GM11168 (cell line): ENCODE data around the gene CACNG3.
"Not testable (repeated sequence)": the region's sequence is repeated elsewhere in the genome, so short reads cannot be mapped to it uniquely, and the experiment has no call there.

Experiments used
- in situ Hi-C: fragments of 300-500 bp; cut with MboI; formaldehyde crosslinking; loops from one replicate; pipeline ENCODE4 v1.12.0; 2022; ENCODE audit warnings: low sequenced_read_pairs; ENCODE audit not compliant: unreplicated experiment

The CACNG3 gene

GRCh38 chr16:24322106-24322505 is 66.0 kb downstream of the CACNG3 start:
- in situ Hi-C loops: no loop called here

DNA sequence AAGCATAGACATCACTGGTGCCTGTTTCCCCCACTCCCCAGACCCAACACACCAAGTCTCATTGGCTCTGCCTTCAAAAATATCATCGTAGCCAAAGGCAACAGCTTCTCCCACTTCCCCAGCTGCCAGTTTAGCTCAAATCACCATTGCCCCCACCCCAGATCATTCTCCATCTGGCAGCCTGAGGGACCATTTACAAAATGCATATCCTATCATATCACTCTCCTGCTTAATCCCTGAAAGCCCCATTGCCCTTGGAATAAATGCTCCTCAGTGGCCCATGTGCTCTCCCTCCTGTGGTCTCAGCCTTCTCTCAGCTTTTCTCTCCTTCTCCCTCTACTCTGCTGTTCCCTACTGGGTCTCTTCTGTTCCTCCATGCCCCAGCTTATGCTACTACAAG is 68.3 kb downstream of the CACNG3 start:
- in situ Hi-C loops: no loop called here

DNA sequence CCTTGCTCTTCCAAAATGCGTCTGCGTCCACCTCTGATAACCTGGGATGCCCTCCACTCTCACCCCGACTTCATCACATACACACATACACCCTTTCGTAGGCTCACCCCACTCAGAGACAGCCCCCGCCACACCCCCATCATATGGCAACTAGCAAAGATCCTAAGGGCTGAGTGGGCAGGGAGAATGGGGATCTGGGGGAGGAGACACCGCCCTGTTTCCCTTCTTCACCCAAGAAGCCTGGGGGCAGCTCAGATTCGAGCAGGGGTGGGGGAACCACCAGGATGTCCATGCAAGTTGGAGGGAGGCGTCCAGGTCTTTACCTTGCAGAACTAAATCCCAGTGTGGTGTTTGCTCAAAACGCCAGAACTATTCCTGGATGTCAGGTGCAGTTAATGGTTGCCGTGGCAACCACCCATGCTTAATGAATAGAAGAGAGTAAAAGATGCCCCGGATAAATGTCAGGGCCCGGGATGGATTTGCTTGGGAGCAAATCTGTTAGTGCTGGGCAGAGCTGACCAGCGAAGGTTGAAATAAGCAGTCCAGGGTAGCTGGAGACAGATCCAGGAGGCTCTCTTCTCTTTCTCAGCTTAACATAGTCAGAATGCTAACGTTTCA is 72.8 kb downstream of the CACNG3 start:
- in situ Hi-C loops: no loop called here

DNA sequence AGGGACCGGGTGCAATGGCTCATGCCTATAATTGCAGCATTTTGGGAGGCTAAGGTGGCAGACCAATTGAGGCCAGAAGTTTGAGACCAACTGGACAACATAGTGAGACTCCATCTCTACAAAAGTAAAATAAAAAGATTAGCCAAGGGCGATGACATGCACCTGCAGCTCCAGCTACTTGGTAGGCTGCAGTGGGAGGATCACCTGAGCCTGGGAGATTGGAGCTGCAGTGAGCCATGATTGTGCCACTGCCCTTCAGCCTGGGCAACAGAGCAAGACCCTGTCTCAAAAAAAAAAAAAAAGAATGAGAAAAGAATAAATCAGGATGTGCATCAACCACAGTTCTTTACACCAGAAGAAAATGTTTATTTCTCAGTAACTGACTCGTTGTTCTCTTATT is 76.0 kb downstream of the CACNG3 start:
- in situ Hi-C loops: no loop called here

DNA sequence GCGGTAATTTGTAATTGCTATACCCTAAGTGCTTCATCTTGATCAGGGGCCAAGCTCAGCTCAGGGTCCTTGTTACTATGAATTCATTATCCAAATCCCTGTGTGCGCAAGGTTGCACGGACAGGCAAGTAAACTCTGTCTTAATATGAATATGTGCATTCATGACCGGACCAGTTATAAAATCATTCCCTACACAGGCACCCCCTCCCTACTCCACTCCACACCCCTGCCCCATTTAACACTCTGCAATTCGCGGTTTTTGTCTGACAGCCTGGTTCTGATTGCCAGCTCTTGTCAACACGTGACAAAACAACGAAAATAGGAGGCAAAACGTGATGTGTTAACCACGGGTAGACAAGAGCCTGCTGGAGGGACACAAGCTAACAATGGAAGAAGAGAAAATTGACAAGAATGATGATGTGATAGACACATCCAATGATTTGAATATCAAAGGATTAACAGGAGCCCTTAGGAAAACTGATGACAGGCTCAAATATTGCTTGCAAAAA is 76.5 kb downstream of the CACNG3 start:
- in situ Hi-C loops: no loop called here

DNA sequence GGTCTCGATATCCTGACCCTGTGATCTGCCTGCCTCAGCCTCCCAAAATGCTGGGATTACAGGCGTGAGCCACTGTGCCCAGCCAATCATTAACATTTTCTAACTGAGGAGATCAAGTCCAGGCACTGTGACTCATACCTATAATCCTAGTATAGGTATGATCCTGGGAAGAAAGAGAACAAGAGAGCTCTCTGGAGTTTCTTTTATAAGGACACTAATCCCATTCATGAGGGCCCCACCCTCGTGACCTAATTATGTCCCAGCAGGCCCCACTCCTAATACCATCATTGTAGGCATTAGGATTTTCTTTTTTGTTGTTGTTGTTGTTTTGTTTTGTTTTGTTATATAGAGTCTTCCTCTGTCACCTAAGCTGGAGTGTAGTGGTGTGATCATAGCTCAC is 80.4 kb downstream of the CACNG3 start:
- in situ Hi-C loops: no loop called here

DNA sequence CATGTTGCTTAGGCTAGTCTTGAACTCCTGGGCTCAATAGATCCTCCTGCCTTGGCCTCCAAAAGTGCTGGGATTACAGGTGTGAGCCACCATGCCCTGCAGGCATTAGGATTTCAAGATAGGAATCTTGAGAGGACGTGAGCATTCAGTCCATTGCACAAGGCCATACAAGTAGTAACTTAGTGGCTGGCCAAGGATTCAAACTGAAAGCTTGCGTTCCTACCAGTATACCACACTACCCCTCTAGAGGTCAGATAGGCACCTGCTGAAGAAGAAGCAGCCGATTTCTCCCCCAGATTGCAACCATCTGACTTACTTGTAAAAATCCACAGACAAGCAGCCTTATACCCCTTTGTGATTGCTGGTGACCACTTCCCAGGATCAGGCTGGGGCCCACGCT is 80.9 kb downstream of the CACNG3 start:
- in situ Hi-C loops: no loop called here

DNA sequence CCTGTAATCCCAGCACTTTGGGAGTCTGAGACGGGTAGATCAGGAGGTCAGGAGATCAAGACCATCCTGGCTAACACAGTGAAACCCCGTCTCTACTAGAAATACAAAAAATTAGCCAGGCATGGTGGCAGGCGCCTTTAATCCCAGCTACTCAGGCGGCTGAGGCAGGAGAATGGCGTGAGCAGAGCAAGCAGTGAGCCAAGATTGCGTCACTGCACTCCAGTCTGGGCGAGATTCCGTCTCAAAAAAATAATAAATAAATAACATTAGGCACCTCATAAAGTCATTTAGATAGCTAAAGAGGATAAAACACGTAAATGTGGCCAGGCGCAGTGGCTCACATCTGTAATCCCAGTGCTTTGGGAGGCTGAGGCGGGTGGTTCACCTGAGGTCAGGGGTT is 87.7 kb downstream of the CACNG3 start:
- in situ Hi-C loops: not testable (repeated sequence)

DNA sequence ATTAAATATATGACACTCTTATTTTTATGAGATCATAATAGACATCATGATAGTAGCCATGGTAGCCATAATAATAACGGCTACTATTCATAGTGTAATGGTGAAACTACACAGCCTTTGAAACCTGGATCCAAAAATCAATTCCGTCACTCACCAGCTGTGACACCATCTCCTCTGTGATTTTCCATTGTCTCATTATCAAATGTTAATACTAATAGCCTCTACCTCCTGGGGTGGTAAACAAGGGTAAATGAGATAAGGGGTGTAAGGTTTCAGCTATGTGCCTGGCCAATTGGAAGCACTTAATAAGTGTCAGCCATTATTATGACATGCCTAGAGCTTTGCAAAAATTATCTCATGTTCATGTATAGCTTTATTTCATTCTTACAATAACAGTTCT is 88.6 kb downstream of the CACNG3 start:
- in situ Hi-C loops: no loop called here

GRCh38 chr16:24345704-24346103 is 89.6 kb downstream of the CACNG3 start:
- in situ Hi-C loops: no loop called here

- in situ Hi-C loops: no loop called here
These were observed 90.6 kb downstream of the CACNG3 start for GRCh38 chr16:24346734-24347133.

DNA sequence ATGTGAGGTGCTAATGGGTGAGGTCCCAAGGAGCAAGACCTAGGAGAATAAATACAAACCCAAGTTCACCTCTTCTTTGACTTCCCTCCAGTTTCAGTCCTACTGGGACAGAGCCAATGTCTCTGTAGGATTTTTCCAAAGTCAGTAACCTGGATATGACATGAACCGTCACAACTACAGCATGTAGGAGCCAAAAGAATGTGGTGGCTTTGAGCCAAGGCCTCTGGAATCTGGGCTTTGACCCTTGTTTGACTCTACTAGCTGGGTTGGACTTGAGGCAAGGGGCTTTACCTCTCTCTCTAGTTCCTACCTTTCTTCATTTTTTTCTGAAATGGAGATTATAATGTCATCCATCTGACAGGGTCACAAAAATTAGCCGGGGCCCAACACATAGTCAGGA is 91.4 kb downstream of the CACNG3 start:
- in situ Hi-C loops: no loop called here

GRCh38 chr16:24348545-24349290 is 92.6 kb downstream of the CACNG3 start:
- in situ Hi-C loops: no loop called here

- in situ Hi-C loops: no loop called here
These were observed 93.2 kb downstream of the CACNG3 start for GRCh38 chr16:24349320-24349719.

GRCh38 chr16:24352746-24353145 is 96.6 kb downstream of the CACNG3 start:
- in situ Hi-C loops: no loop called here

GRCh38 chr16:24353622-24354021 is 97.5 kb downstream of the CACNG3 start:
- in situ Hi-C loops: no loop called here

DNA sequence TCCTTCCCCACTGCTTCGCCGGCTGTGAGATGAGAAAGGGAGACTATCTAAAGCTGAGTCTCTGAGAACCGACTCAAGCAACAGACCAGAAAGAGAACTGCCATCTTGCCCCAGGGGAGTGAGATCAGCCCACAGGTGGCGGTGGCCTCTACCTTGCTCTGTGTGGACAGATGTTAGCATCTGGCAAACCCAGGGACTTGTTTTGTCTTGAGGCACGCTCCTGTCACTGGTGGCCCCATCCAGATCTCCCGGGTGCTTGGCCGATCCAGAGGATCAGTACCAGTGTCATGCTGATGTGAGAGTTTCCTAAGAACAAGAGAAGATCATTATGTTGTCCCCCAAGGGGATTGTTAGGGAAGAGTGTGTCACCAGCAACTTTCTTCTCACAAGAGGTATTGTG is 101.4 kb downstream of the CACNG3 start:
- in situ Hi-C loops: no loop called here

DNA sequence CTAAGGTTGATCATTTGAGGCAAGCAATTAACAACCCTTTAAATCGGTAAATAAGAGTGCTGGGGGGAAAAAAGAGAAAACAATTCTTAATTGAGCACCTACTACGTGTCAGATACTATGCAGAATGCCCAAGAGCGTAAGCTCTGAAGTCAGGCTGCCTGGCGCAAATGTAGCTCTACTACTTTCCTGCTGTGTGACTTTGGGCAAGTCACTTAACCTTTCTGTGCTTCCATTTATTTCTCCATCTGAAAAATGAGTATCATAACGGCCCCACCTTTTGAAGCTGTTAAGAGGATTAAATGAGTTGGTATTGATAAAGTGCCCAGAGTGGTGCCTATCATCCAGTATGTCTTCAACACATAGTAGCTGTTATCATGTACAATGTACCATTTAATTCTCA is 102.0 kb downstream of the CACNG3 start:
- in situ Hi-C loops: no loop called here

GRCh38 chr16:24359490-24359889 is 103.4 kb downstream of the CACNG3 start:
- in situ Hi-C loops: no loop called here

- in situ Hi-C loops: no loop called here
These were observed 104.8 kb downstream of the CACNG3 start for GRCh38 chr16:24360936-24361335.

DNA sequence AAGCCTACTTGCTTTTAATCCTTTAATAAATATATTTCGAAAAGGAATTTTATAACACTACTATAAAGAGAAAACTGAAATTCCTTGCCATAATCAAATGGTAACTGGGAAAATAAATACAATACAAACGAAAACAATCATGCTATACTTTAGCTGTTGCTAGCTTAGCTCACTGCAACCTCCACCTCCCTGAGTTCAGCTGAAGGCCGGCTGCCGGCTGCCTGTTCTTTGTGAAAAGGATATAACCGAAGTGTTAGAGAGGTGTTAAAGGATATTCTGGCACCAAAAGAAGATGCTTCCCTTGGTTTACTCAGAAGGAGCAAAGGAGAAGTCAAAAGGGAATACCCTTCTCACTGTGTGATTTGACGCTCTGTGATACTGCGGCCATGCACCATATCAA is 108.5 kb downstream of the CACNG3 start:
- in situ Hi-C loops: no loop called here

GRCh38 chr16:24367186-24367710 is 111.1 kb downstream of the CACNG3 start:
- in situ Hi-C loops: no loop called here
